GM18507 (cell line): Measurements from ENCODE around the gene VTCN1.
"Not testable (repeated sequence)": the region's sequence is repeated elsewhere in the genome, so short reads cannot be mapped to it uniquely, and the experiment has no call there.

ENCODE experiments used
- DNase-seq: peaks from one replicate; pipeline ENCODE4 v3.0.0; 2011; ENCODE audit warnings: low read depth; ENCODE audit not compliant: insufficient read length; ENCODE audit errors: extremely low spot score
- FAIRE-seq: peaks from 2 replicates; lab custom pipeline; 2011; peaks lifted over from hg19 to GRCh38; lab: Jason Lieb, UNC

Gene VTCN1

GRCh38 chr1:117136749-117137148, 74.0 kb downstream of the VTCN1 start:
- FAIRE-seq (no peak), DNase-seq (no peak)

GRCh38 chr1:117135329-117135728, 75.4 kb downstream of the VTCN1 start:
- FAIRE-seq (no peak), DNase-seq (no peak)

DNA sequence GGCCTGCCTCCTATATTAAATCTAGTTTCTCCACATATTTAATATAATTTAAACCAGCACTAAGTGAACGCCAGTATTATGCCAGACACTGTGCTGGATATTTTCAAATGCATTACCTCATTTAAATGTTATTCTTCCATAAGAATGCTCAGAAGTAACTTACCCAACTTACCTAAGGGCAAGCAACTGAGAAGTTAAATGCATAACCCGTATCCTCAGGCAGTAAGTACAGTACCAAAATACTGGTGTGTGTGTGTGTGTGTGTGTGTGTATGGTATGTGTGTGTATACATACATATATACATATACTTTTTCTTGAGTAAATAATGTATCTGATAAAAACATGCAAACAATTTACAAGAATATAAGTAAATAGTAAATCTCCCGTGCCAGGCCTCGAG, 80.2 kb downstream of the VTCN1 start:
- DNase-seq (no peak), FAIRE-seq (no peak)

DNA sequence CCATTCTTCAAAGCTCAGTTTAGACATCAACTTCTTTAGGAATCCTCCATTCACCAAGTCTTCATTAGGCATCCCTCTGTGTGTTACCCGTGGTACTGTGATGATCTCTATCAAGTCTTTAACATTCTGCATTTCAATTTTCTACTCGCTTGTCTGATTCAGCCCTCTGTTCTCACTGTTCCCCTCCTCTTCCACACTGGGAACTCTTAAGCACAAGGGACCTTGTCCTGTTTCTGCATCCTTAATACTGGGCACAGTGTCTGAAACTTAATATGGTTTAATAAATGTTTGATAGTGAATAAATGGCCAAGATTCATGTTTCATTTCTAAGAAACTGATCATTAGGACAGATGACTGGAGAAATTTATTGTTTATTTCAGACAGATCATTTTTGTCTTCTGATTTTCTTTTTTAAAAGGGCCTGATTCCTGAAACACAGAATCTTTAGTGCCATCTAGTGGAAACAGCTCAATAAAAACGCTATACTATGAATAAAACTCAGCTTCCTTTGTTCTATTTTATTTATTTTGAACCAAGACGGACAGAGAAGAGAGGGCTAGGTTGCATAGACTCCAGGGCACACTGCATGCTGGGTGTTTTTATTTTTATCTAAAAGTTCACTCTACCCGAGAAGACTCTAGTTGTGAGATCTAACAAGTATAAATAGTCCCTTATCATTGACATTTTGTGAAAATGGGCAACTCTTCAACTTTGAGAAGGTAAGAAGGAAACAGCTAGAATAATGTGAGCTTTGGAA, 82.2 kb downstream of the VTCN1 start:
- DNase-seq: no peak
- FAIRE-seq: peak; percentile 52

- DNase-seq: no peak
- FAIRE-seq: no peak
Observed at GRCh38 chr1:117127795-117128194, 82.9 kb downstream of the VTCN1 start.

DNA sequence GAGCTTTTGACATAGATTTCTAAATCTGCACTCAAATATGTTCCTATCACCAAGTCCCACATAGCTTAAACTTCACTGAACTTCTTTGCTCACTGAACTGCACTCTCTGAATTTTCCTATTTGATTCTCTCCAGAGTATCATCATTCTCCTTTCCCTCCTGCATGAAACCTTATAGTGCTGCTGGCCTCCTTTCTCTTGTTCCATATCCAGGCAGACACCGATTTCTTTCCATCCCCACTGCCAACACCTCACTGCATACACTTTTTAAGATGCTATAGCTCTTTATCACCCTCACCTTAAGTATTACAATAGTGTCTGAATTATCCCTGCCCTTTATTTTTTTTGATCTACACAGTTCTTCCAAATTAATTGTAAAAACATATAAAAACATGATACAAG, 86.1 kb downstream of the VTCN1 start:
- DNase-seq (no peak), FAIRE-seq (no peak)

- no peak for DNase-seq
- FAIRE-seq: no peak
Observed at GRCh38 chr1:117123274-117123673, 87.5 kb downstream of the VTCN1 start.

DNA sequence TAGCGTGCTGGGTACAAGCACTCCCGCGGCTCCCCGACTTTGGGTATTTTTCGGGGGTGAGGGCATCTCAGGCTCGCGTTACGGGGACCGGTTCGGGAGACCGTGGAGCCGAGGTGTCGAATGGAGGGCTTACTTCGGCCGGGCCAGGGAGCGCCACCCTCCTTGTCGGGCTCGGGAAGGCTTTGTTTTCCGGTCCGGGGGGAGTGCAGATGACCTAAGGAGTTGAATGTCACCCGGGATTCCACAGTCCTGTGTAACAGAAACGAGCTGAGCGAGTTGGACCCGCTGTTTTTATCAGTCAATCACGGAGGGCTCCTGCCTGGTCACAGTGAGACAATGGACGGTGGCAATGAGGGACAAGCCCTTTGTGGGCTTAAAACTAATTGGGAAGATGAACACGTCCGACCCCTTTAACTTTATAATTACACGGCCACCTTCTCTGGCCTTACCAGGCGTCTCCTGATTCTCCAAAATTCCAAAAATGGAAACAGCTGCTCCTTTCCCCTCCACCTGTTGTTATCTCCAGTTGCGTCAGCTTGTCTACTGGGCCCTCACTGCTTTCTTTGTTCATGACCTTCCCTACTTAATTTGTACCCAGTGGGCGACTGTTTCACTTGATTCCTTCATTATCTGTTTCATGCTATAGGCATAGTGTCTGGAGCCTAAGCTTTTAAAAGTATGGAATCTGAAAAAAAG, 88.2 kb downstream of the VTCN1 start:
- DNase-seq (no peak), FAIRE-seq (no peak)

DNA sequence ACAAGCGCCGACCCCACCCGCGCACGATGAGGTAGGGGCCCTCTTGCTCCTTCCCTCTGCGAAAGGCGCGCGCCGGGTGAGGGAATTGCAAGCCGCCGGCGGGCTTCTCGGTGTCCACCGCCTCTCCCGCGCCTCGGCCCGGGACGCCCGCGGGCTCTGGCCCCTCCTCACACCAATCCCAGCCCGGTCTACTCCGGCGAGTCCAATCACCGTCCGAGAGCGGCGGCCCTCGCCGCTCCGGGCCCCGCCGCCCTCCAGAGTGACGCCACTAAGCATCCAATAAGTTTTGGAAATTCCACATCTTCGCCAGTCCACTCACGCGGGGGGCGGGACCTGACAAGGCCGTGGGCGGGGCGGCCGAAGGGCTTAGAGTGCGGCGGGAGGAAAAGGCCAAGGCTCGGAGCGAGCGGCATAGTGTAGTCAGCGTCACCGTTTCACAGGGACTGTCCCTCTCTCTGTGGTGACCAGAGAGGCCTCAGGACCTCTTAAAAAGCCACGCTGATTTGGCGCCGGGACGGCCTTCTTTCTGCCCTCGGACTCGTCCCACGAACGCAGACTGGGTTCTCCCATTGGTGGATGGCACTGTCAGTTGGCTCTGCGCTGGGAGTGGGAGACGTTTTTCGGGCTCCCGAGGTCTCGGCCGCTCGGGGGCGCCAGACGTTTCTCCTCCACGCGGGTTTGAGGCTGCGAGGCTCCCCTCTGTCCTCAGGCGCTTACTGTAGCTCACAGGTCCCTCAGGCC, 89.0 kb downstream of the VTCN1 start, which contains the start of gene TRIM45:
Gene TRIM45, minus strand, starts transcription at position 161 of the 741 bp plus-strand sequence. CDS start 548 bp downstream, outside the sequence.
- DNase-seq (peak; percentile 82), FAIRE-seq (peak; percentile 91)

DNA sequence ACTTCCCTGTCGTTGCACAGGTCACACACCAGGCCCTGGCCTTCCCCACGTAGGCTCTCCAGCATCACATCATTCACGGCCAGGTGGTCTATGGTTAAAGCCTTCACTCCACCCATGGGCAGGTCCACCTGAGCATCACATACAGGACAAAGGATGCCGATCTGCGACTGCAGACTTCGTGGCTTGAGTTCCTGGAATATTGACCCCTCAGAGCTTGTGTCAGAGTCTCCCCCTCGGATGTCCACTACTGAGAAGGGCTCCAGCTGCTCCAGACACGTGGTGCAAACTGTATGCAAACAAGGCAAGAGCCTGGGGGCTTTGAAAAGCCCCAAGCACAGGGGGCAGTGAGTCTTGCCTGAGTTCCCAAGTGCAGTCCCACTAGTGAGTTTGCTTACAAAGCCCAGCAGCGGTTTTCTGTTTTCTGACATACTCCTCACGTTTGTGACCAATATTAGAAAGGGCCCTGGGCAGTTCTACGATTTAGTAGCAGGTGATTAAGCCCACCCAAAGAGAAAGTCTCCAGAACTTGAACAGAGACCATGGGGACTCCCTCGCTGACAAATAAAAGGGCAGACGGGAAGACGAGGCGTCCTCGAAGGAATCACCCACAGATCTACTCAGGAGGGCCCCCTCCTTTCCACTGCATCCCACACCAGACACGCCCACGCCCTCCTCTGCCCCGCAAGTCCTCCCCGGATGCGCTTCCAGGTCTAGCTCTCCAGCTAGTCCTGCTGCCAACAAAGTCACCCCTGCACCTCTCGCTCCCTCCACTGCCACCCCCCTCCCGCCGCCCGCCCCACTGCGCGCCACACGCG, 89.7 kb downstream of the VTCN1 start:
- FAIRE-seq (no peak), DNase-seq (no peak)

DNA sequence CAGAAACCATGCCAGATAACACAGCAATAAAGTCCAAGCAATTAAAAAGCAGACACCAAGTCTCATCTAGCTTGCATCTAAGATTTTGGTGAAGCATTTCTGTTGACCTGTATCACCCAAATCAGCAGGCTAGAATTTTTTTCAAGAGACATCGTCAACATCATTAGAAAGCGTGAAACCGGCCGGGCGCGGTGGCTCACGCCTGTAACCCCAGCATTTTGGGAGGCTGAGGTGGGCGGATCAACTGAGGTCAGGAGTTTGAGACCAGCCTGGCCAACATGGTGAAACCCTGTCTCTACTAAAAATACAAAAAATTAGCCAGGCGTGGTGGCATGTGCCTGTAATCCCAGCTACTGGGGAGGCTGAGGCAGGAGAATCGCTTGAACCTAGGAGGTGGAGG, 91.6 kb downstream of the VTCN1 start:
- not testable (repeated sequence) for FAIRE-seq, DNase-seq

- no peak for FAIRE-seq
- no peak for DNase-seq
Observed at GRCh38 chr1:117118137-117118536, 92.6 kb downstream of the VTCN1 start.

DNA sequence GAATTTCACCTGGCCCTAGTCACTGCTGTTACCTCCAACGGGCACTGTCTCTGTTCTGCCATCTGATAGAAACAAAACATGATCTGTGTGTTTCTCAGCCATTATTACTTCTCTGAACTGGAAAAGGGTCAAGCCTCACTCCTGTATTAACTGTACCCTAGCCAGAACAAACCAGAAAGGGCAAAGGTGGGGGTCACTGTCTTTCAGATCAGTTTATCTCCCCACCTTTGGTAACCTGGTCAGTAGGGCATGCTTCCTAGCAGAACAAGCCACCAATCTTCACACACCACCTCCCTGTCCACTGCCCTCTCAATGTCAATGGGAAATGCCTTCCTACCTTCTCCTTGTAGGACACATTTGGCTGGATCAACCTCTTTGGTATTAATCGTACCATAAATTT, 93.0 kb downstream of the VTCN1 start:
- FAIRE-seq: no peak

DNA sequence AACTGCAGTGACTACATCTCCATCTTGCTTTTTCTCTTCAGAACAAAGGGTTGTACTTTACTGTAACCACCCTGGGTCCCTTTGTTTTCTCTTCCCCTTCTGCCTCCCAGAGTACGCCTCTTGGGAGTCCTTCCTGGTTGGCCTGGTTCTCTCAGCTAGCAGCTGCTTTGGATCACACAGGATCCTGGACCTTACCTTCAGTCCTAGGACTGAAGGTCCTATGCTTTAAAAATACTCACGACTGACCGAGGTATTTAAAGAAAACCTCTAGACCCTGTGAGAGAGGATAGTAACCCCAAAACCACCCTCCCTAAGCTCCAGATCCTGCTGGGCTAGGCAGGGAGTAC, 94.0 kb downstream of the VTCN1 start:
- DNase-seq: no peak
- no peak for FAIRE-seq

More for the DNA sequence above, 93.0 kb downstream of the VTCN1 start:
- no peak for DNase-seq

DNA sequence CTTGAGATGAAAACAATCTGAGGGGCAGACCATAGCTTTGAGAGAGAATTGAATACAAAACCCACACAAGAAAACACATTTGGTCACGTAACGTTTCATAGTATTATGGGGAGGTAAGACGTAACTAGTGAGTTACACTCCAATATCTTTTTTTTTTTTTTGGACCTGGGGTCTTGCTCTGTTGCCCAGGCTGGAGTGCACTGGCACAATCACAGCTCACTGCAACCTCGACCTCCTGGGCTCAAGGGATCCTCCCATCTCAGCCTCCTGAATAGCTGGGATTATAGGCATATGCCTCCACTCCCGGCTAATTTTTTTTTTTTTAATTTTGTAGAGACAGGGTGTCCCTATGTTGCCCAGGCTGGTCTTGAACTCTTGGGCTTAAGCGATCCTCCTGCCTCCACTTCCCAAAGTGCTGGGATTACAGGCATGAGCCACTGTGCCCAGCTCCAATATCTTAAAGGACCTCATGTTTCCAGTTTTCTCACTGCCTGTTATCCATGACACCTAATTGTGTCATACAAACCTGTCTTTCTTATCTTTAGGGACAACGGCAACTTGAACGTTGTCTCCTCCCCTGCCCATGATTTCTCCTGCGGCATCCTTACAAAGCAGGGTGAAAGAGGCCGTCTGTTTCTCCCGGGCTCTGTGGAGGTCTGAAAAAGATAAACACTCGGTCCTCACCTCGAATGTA, 94.5 kb downstream of the VTCN1 start:
- DNase-seq (no peak), FAIRE-seq (no peak)

DNA sequence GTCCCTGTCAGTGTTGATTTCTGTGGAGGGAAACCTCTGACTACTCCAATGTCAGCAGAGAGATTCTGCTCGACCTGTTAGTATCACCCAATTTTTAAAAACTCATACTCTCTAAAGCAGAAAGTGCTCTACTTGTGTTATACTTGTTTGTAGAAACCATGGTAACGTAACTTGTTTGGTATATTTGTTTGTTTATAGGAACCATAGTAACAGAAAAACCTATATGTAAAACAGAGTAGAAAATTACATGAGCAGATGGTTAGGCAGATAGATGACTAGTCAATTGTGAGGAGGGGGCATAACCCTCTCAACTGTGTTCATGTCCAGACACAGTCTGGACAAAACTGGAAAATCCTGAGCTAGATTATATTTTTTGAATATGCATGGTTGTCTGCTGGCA, 95.8 kb downstream of the VTCN1 start:
- no peak for FAIRE-seq
- DNase-seq: no peak

- FAIRE-seq: no peak
- no peak for DNase-seq
Observed at GRCh38 chr1:117113199-117113598, 97.5 kb downstream of the VTCN1 start.

DNA sequence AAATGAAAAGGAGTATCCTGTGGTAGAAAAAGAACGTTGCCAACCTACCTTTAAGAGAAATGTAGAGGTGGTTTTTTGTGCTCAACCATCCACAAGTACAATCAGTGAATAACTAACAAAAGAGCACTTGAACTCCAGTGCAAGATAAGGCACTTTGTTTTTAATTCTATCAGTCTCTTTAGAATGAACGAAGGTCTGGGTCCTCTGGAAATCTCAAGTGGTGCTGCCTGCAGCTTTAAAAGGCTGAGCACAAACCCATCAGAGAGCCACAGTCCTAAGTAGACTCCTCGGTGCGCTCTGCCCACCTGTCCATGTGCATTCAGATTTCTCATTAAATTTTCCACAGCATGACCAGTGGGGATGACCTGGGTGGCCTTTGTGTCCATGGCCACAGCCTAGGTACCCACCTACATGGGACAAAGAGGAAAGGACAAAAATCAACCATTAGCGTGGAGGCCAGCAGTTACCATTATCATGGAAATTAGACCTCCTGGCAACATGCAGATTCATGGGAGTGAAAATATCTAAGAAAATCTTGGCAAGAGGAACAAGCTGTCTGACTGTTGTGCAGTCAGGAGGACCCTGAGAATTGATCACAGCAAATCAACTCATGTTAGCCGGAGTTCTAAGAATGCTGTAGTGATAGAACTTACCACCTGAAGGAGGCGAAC, 98.5 kb downstream of the VTCN1 start:
- DNase-seq: no peak
- FAIRE-seq: no peak

DNA sequence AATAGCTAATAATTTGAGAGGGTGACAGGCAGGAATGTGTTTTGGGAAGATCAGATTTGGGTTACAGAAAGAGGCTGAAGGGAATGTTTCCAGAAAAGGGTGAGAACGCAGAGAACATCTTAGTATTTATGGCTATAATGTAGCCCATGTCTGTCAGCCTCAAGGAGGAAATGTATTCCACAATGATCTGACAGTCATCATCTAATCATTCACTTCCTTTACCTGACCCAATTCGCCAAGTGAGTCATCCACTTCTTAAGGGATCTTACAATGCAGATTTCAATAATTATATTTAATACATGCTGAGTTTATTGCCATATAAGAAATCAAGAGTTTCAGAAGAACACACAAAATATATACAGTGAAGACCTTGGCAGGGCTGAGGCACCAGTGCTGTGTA, 100.0 kb downstream of the VTCN1 start:
- DNase-seq (no peak), FAIRE-seq (no peak)
